SK-N-SH (cell line): Measurements from ENCODE around the gene AK2. TPM values are rescaled to one million over a fixed set of nuclear protein-coding genes. Genes with fewer than 3 reads are reported as not detected.

Source experiments
- CTCF ChIA-PET: fragments of 300-600, 350-600 bp; formaldehyde crosslinking; extraction: SDS; loops from one replicate; lab custom pipeline; 2021; lab: Yijun Ruan, JAX
- POLR2A ChIA-PET: fragments of 350-600 bp; sonication (Branson Sonifier 250); formaldehyde crosslinking; extraction: SDS; loops from one replicate; lab custom pipeline; 2020; ENCODE audit warnings: antibody characterized with exemption, inconsistent platforms; lab: Yijun Ruan, JAX
- DNase-seq: peaks from one replicate; pipeline ENCODE4 v3.0.0; 2012
- H2AFZ ChIP-seq: fragments of 200-600 bp; sonication (generic); 2 replicates; pipeline ENCODE4 v1.8.1; 2016; ENCODE audit warnings: antibody characterized with exemption, mild to moderate bottlenecking, low read depth
- H3F3A ChIP-seq: fragments of 200-600 bp; sonication (generic); replicated peaks from 2 replicates; pipeline ENCODE3; 2016; ENCODE audit warnings: antibody characterized with exemption, mild to moderate bottlenecking; ENCODE audit not compliant: insufficient read depth
- H3K27ac ChIP-seq, 2 experiments: fragments of 200-500 bp in 1 of 2; fragments of 200-600 bp in 1 of 2; sonication (Bioruptor generic) in 1 of 2; sonication (generic), shearing (Covaris generic) in 1 of 2; 2 replicates each; pipeline versions ENCODE4 v1.5.1 to v1.6.1; 2014 to 2016; ENCODE audit warnings: low read depth in 2 of 2, inconsistent platforms in 1 of 2, low read length in 1 of 2, mild to moderate bottlenecking in 1 of 2, mixed read lengths in 1 of 2
- H3K27me3 ChIP-seq: fragments of 200-600 bp; sonication (generic), shearing (Covaris generic); 2 replicates; pipeline ENCODE4 v1.6.1; 2016; ENCODE audit warnings: mixed run types; ENCODE audit not compliant: insufficient read depth
- H3K36me3 ChIP-seq, 2 experiments: fragments of 200-500 bp in 1 of 2; fragments of 200-600 bp in 1 of 2; sonication (Bioruptor generic) in 1 of 2; sonication (generic) in 1 of 2; replicated peaks in 1 of 2; 2 replicates each; pipeline versions ENCODE3 to v1.5.1; 2014 to 2016; ENCODE audit warnings: low read length in 1 of 2, mild to moderate bottlenecking in 1 of 2; ENCODE audit not compliant: insufficient read depth in 2 of 2, control insufficient read depth in 1 of 2
- H3K4me1 ChIP-seq, 2 experiments: fragments of 200-500 bp in 1 of 2; fragments of 200-600 bp in 1 of 2; sonication (Bioruptor generic) in 1 of 2; sonication (generic), shearing (Covaris generic) in 1 of 2; 2 replicates each; pipeline versions ENCODE4 v1.5.1 to v1.6.1; 2014 to 2016; ENCODE audit warnings: low read depth in 1 of 2, low read length in 1 of 2, mixed run types in 1 of 2; ENCODE audit not compliant: insufficient read depth in 2 of 2, control insufficient read depth in 1 of 2
- H3K4me2 ChIP-seq: fragments of 200-600 bp; sonication (generic), shearing (Covaris generic); 2 replicates; pipeline ENCODE4 v1.6.1; 2017; ENCODE audit warnings: mixed run types
- H3K4me3 ChIP-seq, 2 experiments: fragments of 200-500 bp in 1 of 2; fragments of 200-600 bp in 1 of 2; sonication (Bioruptor generic) in 1 of 2; sonication (generic), shearing (Covaris generic) in 1 of 2; 2 replicates each; pipeline versions ENCODE4 v1.5.1 to v1.8.1; 2014 to 2016; ENCODE audit warnings: low read depth in 2 of 2, inconsistent platforms in 1 of 2, low read length in 1 of 2, mild to moderate bottlenecking in 1 of 2, mixed read lengths in 1 of 2, moderate library complexity in 1 of 2
- H3K79me2 ChIP-seq: fragments of 200-600 bp; sonication (generic); 2 replicates; pipeline ENCODE4 v1.8.1; 2017; ENCODE audit warnings: mild to moderate bottlenecking; ENCODE audit not compliant: insufficient read depth
- H3K9ac ChIP-seq: fragments of 200-600 bp; sonication (generic); 2 replicates; pipeline ENCODE4 v1.6.1; 2017; ENCODE audit warnings: mixed run types
- H3K9me2 ChIP-seq: fragments of 200-600 bp; sonication (generic); 2 replicates; pipeline ENCODE4 v1.6.1; 2017; ENCODE audit warnings: mixed run types
- H3K9me3 ChIP-seq: fragments of 200-600 bp; sonication (generic); 2 replicates; pipeline ENCODE4 v1.6.1; 2017; ENCODE audit warnings: mixed run types, mild to moderate bottlenecking, moderate library complexity
- H4K20me1 ChIP-seq: fragments of 200-600 bp; sonication (generic); 2 replicates; pipeline ENCODE4 v1.6.1; 2017; ENCODE audit warnings: mild to moderate bottlenecking, mixed run types; ENCODE audit not compliant: insufficient read depth
- CHD2 ChIP-seq: fragments of 150-350 bp; IDR thresholded peaks from 2 replicates; pipeline ENCODE4 v1.6.1; 2018; ENCODE audit warnings: low read length; ENCODE audit not compliant: partially characterized antibody
- ELF1 ChIP-seq: IDR thresholded peaks from 2 replicates; pipeline ENCODE4 v1.4.0; 2012
- EZH2phosphoT487 ChIP-seq: fragments of 200-600 bp; sonication (generic); IDR thresholded peaks from 2 replicates; pipeline ENCODE4 v1.6.1; 2017; ENCODE audit warnings: low read depth, mixed run types, mild to moderate bottlenecking, antibody characterized with exemption, moderate library complexity, borderline replicate concordance
- FOSL2 ChIP-seq: IDR thresholded peaks from 2 replicates; pipeline ENCODE4 v1.4.0; 2012; ENCODE audit warnings: low read depth, mild to moderate bottlenecking, moderate library complexity, borderline replicate concordance
- GABPA ChIP-seq: IDR thresholded peaks from 2 replicates; pipeline ENCODE4 v1.4.0; 2012; ENCODE audit warnings: low read depth, mild to moderate bottlenecking
- GATA2 ChIP-seq: sonication (generic); formaldehyde crosslinking; IDR thresholded peaks from 2 replicates; pipeline ENCODE4 v1.5.0; 2020; ENCODE audit warnings: mild to moderate bottlenecking, missing genetic modification reagents
- MXI1 ChIP-seq: IDR thresholded peaks from 2 replicates; pipeline ENCODE4 v1.6.1; 2012; ENCODE audit warnings: mild to moderate bottlenecking, low read depth, low read length, improper control_type of control experiment
- NFIC ChIP-seq: IDR thresholded peaks from 2 replicates; pipeline ENCODE4 v1.4.0; 2012; ENCODE audit warnings: borderline replicate concordance
- POLR2AphosphoS5 ChIP-seq: IDR thresholded peaks from 2 replicates; pipeline ENCODE4 v1.6.1; 2012; ENCODE audit warnings: low read depth, low read length
- RCOR1 ChIP-seq: fragments of 150-350 bp; IDR thresholded peaks from 2 replicates; pipeline ENCODE4 v1.6.1; 2017; ENCODE audit warnings: antibody characterized with exemption, low read length
- SIN3A ChIP-seq: IDR thresholded peaks from 2 replicates; pipeline ENCODE4 v1.6.1; 2012; ENCODE audit warnings: low read depth, mild to moderate bottlenecking, low read length, moderate library complexity, borderline replicate concordance
- TAF1 ChIP-seq: IDR thresholded peaks from 2 replicates; pipeline ENCODE4 v1.6.1; 2012; ENCODE audit warnings: low read depth, mild to moderate bottlenecking, low read length, moderate library complexity, borderline replicate concordance
- TCF12 ChIP-seq: IDR thresholded peaks from 2 replicates; pipeline ENCODE4 v1.4.0; 2012
- TEAD4 ChIP-seq: IDR thresholded peaks from 2 replicates; pipeline ENCODE4 v1.4.0; 2012; ENCODE audit warnings: mild to moderate bottlenecking, borderline replicate concordance; ENCODE audit not compliant: insufficient read depth
- YY1 ChIP-seq: IDR thresholded peaks from 2 replicates; pipeline ENCODE4 v1.4.0; 2012; ENCODE audit warnings: low read depth, mild to moderate bottlenecking
- WGBS: methylation state at CpG from one replicate; pipeline ENCODE4 v1.1.6; 2017; ENCODE audit warnings: low lambda C conversion rate; 5-methylcytosine and 5-hydroxymethylcytosine counted together
- polyA plus RNA-seq, 3 experiments: library from polyadenylated mRNA; depleted of rRNA; stranded (reverse); fragments of >200 nt; gene quantifications; 2 replicates each; pipeline ENCODE4 v1.2.3, GENCODE V29; 2012
- TF ChIP-seq, protein P1 (sequence below): IDR thresholded peaks from 2 replicates; pipeline ENCODE4 v1.4.0; 2012; ENCODE audit warnings: low read depth, borderline replicate concordance
- TF ChIP-seq, protein P2 (sequence below): IDR thresholded peaks from 2 replicates; pipeline ENCODE4 v1.4.0; 2012; ENCODE audit warnings: low read depth
- TF ChIP-seq, protein P3 (sequence below): IDR thresholded peaks from 2 replicates; pipeline ENCODE4 v1.4.0; 2012; ENCODE audit warnings: low read depth, borderline replicate concordance
- TF ChIP-seq, protein P4 (sequence below): fragments of 150-350 bp; IDR thresholded peaks from 2 replicates; pipeline ENCODE4 v1.6.1; 2017; ENCODE audit warnings: antibody characterized with exemption, low read length, low read depth, borderline replicate concordance
- TF ChIP-seq, protein P5 (sequence below): fragments of 150-350 bp; IDR thresholded peaks from 2 replicates; pipeline ENCODE4 v1.6.1; 2016; ENCODE audit warnings: mild to moderate bottlenecking, low read depth, low read length

The AK2 gene
- polyA plus RNA-seq, 1 of the 3 experiments (the other 2 are of a cell fraction) = 191 TPM

DNA sequence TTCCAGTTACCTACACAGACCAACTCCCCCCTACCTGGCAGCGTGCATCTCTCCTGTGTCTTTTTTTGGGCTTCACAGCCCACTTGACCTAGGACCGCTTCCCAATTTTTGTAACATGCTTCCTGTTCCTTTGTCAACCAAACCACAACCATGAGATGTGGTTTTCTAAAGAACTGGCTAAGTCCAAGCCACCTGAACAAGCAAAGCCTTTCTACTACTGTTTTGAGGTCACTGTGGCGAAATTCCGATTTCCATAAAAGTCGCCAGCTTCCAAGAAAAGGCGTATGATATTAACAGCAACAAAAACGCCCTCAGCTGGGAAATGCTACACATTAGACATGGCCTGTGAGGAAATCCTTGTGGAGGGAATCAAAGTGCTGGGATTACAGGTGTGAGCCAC is 12.7 kb upstream of the AK2 start:
- Histone ChIP-seq H3K36me3 (no peaks in the 10 kb centered on the region), H3K4me3 (no peak overlapping the region), H4K20me1 (no peaks in the 10 kb centered on the region), H3K27me3 (no peaks in the 10 kb centered on the region), H3K9me2 (no peaks in the 10 kb centered on the region), H3K9ac (no peak overlapping the region), H3K4me2 (no peak overlapping the region), H3K27ac (no peak overlapping the region), H3F3A (peaks cover 7% of the 10 kb centered on the region), H3K79me2 (no peaks in the 10 kb centered on the region), H3K9me3 (no peaks in the 10 kb centered on the region), H3K4me1 (peaks cover 0 to 13% of the 10 kb centered on the region in 2 experiments; a peak in 1 of 4 replicates), H2AFZ (no peak overlapping the region)
- ChIA-PET POLR2A (no interaction called here), CTCF (interaction anchor here (1.0 to 3.6 kb wide), 4 partner anchors 19 to 157 kb away, joined by 3 to 15 read pairs (median 3); no protein-coding TSS in a partner anchor)
- TF ChIP-seq FOSL2 (no peak), NFIC (no peak), RCOR1 (no peak), ELF1 (no peak), YY1 (no peak), TAF1 (no peak), EZH2phosphoT487 (no peak), GABPA (no peak), POLR2AphosphoS5 (no peak), TEAD4 (no peak), SIN3A (no peak), CHD2 (no peak), MXI1 (no peak), GATA2 (no peak), TCF12 (no peak)
- TF ChIP-seq, protein P1, sequence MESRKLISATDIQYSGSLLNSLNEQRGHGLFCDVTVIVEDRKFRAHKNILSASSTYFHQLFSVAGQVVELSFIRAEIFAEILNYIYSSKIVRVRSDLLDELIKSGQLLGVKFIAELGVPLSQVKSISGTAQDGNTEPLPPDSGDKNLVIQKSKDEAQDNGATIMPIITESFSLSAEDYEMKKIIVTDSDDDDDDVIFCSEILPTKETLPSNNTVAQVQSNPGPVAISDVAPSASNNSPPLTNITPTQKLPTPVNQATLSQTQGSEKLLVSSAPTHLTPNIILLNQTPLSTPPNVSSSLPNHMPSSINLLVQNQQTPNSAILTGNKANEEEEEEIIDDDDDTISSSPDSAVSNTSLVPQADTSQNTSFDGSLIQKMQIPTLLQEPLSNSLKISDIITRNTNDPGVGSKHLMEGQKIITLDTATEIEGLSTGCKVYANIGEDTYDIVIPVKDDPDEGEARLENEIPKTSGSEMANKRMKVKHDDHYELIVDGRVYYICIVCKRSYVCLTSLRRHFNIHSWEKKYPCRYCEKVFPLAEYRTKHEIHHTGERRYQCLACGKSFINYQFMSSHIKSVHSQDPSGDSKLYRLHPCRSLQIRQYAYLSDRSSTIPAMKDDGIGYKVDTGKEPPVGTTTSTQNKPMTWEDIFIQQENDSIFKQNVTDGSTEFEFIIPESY = no peak
- TF ChIP-seq, protein P2, sequence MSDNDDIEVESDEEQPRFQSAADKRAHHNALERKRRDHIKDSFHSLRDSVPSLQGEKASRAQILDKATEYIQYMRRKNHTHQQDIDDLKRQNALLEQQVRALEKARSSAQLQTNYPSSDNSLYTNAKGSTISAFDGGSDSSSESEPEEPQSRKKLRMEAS = no peak
- TF ChIP-seq, protein P3, sequence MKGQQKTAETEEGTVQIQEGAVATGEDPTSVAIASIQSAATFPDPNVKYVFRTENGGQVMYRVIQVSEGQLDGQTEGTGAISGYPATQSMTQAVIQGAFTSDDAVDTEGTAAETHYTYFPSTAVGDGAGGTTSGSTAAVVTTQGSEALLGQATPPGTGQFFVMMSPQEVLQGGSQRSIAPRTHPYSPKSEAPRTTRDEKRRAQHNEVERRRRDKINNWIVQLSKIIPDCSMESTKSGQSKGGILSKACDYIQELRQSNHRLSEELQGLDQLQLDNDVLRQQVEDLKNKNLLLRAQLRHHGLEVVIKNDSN = no peak
- TF ChIP-seq, protein P4, sequence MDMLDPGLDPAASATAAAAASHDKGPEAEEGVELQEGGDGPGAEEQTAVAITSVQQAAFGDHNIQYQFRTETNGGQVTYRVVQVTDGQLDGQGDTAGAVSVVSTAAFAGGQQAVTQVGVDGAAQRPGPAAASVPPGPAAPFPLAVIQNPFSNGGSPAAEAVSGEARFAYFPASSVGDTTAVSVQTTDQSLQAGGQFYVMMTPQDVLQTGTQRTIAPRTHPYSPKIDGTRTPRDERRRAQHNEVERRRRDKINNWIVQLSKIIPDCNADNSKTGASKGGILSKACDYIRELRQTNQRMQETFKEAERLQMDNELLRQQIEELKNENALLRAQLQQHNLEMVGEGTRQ = no peak
- TF ChIP-seq, protein P5, sequence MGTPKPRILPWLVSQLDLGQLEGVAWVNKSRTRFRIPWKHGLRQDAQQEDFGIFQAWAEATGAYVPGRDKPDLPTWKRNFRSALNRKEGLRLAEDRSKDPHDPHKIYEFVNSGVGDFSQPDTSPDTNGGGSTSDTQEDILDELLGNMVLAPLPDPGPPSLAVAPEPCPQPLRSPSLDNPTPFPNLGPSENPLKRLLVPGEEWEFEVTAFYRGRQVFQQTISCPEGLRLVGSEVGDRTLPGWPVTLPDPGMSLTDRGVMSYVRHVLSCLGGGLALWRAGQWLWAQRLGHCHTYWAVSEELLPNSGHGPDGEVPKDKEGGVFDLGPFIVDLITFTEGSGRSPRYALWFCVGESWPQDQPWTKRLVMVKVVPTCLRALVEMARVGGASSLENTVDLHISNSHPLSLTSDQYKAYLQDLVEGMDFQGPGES = no peak
- WGBS = 94% methylated on average over 7 of the region's 7 CpGs
- DNase-seq = no peak
